Activated T-helper 17 cell treated with anti-CD3 and anti-CD28 coated beads, Interleukin-2, amount 50 U/mL, for 72 hours (primary cell): ENCODE measurements around the gene KIAA1958. TPM values are rescaled to one million over a fixed set of nuclear protein-coding genes. Genes with fewer than 3 reads are reported as not detected.
"Not testable (repeated sequence)": the region's sequence is repeated elsewhere in the genome, so short reads cannot be mapped to it uniquely, and the experiment has no call there.

Experiments used
- ATAC-seq: fragments of 150-1000 bp; cut with Tn5 transposase; replicated peaks from 2 replicates; pipeline ENCODE4 v1.10.0; 2021; ENCODE audit warnings: mild to moderate bottlenecking, moderate library complexity
- H3K27ac Mint-ChIP-seq: one replicate; pipeline ENCODE4 v1.8.0; 2022; ENCODE audit warnings: mixed read lengths
- H3K27me3 Mint-ChIP-seq: one replicate; pipeline ENCODE4 v1.8.0; 2022; ENCODE audit warnings: mixed read lengths
- H3K36me3 Mint-ChIP-seq: one replicate; pipeline ENCODE4 v1.8.0; 2022; ENCODE audit warnings: low read depth, mild to moderate bottlenecking, mixed read lengths
- H3K4me1 Mint-ChIP-seq: one replicate; pipeline ENCODE4 v1.8.0; 2022; ENCODE audit warnings: mixed read lengths
- H3K4me3 Mint-ChIP-seq: one replicate; pipeline ENCODE4 v1.8.0; 2022; ENCODE audit warnings: mild to moderate bottlenecking, mixed read lengths
- H3K9me3 Mint-ChIP-seq: one replicate; pipeline ENCODE4 v1.8.0; 2022; ENCODE audit warnings: mixed read lengths
- total RNA-seq, 2 donors: library from RNA; stranded (reverse); gene quantifications; one replicate each; pipeline ENCODE4 v1.2.3, GENCODE V29; 2022

The KIAA1958 gene
- total RNA-seq, 2 donors from 2014 or later, result 10.0 to 12.5 TPM

DNA sequence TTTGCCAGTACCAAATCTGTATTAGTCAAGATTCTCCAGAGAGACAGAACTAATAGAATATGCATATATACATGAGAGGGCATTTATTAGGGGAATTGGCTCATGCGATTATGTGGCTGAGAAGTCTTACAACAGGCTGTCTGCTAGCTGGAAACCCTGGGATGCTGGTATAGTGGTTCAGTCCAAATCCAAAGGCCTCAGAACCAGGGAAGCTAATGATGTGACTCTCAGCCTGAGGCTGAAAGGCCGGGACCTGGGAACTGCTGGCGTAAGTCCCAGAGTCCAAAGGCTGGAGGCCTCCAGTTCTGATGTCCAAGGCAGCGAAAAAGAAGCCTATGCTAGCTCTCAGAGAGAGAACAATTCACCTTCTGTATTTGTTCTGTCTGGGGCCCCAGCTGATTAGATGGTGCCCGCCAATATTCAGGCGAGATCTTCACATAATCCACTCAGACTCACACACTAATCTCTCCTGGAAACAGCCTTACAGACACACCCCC lies 84.1 kb downstream of the KIAA1958 start:
- Mint-ChIP-seq H3K27ac (no peak overlapping the region), H3K9me3 (no peaks in the 10 kb centered on the region), H3K36me3 (peaks cover 11% of the 10 kb centered on the region), H3K4me1 (peaks cover 5% of the 10 kb centered on the region), H3K4me3 (no peak overlapping the region), H3K27me3 (no peaks in the 10 kb centered on the region)
- ATAC-seq, result no peak

DNA sequence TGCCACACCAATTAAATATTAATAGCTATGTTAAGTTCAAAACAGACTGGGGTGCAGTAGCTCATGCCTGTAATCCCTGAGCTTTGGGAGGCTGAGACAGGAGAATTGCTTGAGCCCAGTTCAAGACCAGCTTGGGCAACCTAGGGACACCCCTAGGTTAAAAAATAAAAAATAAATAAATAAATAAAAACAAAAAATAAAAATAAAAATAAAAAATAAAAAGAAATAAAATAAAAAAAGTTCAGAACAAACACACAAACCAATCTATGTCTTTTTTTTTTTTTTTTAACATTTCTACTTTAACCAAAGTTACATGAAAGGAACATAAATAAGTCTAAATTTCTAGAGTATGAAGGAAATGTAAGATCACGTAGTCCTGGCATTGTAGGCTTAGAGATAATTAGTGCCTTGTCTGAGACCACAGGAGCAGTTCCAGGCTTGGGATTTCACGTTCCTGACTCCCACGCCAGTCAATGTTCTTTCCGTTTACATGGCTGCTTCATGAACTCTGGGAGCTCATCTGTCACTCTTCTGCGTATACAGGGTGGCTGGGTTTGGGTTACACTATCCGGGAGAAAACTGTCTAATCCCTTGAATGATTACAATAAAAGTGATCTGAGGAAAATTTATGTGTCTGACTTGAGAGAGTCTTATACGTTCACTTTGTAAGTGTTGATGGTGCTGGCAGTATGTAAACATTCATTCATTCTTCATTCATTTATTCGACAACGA lies 85.2 kb downstream of the KIAA1958 start:
- H3K4me1 Mint-ChIP-seq, result peaks cover 5% of the 10 kb centered on the region
- H3K9me3 Mint-ChIP-seq, result no peaks in the 10 kb centered on the region
- peaks cover 11% of the 10 kb centered on the region for H3K36me3 Mint-ChIP-seq
- H3K27ac Mint-ChIP-seq, result no peak overlapping the region
- H3K27me3 Mint-ChIP-seq, result no peaks in the 10 kb centered on the region
- ATAC-seq, result no peak
- H3K4me3 Mint-ChIP-seq, result no peak overlapping the region

- Mint-ChIP-seq H3K9me3 (no peaks in the 10 kb centered on the region), H3K27me3 (no peaks in the 10 kb centered on the region), H3K27ac (no peak overlapping the region), H3K4me1 (peaks cover 5% of the 10 kb centered on the region), H3K36me3 (peaks cover 11% of the 10 kb centered on the region), H3K4me3 (no peak overlapping the region)
- no peak for ATAC-seq
Measured at GRCh38 chr9:112572416-112572815, 85.8 kb downstream of the KIAA1958 start.

GRCh38 chr9:112574008-112574407 lies 87.4 kb downstream of the KIAA1958 start:
- H3K36me3 Mint-ChIP-seq, result peaks cover 11% of the 10 kb centered on the region
- peaks cover 5% of the 10 kb centered on the region for H3K4me1 Mint-ChIP-seq
- H3K9me3 Mint-ChIP-seq, result no peaks in the 10 kb centered on the region
- no peak for ATAC-seq
- no peaks in the 10 kb centered on the region for H3K27me3 Mint-ChIP-seq
- no peak overlapping the region for H3K27ac Mint-ChIP-seq
- H3K4me3 Mint-ChIP-seq, result no peak overlapping the region

- no peaks in the 10 kb centered on the region for H3K27me3 Mint-ChIP-seq
- ATAC-seq, result no peak
- peaks cover 11% of the 10 kb centered on the region for H3K36me3 Mint-ChIP-seq
- peaks cover 5% of the 10 kb centered on the region for H3K4me1 Mint-ChIP-seq
- H3K27ac Mint-ChIP-seq, result no peak overlapping the region
- no peaks in the 10 kb centered on the region for H3K9me3 Mint-ChIP-seq
- no peak overlapping the region for H3K4me3 Mint-ChIP-seq
Measured at GRCh38 chr9:112575107-112575506, 88.5 kb downstream of the KIAA1958 start.

DNA sequence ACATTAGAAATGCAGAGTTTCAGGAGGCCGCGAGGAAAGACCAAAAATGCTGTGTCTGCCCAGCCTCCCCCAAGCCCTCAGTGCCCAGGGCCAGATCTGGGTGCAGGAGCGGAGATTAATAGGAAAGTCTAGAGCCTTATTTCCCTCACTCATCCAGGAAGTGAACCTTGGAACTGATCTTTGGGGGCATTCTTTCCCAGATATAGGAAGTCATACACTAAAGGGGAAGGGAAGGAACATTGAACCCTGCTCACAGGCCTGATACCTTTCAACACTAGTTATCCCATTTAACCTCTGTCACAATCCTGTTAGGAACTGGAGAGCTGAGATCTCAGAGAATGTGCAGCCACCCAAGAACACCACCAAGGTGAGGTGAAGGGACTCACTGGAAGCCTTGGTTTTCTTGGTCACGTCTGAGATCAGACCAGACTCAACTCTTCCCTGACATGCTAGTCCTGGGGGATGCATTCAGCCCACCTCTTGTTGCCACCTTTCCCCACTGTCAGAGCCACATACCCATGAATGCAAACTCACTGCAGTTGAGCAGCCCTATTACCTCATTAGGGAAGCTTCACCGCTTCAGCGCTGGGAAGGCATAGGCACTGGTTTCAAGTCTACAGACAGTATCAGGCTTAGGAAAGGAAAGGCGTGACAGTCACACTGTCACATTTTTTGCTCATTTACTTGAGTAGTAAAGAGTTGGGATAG lies 95.0 kb downstream of the KIAA1958 start:
- H3K27ac Mint-ChIP-seq, result no peak overlapping the region
- no peak for ATAC-seq
- no peak overlapping the region for H3K4me3 Mint-ChIP-seq
- H3K27me3 Mint-ChIP-seq, result no peaks in the 10 kb centered on the region
- H3K4me1 Mint-ChIP-seq, result no peaks in the 10 kb centered on the region
- no peaks in the 10 kb centered on the region for H3K9me3 Mint-ChIP-seq
- no peaks in the 10 kb centered on the region for H3K36me3 Mint-ChIP-seq

DNA sequence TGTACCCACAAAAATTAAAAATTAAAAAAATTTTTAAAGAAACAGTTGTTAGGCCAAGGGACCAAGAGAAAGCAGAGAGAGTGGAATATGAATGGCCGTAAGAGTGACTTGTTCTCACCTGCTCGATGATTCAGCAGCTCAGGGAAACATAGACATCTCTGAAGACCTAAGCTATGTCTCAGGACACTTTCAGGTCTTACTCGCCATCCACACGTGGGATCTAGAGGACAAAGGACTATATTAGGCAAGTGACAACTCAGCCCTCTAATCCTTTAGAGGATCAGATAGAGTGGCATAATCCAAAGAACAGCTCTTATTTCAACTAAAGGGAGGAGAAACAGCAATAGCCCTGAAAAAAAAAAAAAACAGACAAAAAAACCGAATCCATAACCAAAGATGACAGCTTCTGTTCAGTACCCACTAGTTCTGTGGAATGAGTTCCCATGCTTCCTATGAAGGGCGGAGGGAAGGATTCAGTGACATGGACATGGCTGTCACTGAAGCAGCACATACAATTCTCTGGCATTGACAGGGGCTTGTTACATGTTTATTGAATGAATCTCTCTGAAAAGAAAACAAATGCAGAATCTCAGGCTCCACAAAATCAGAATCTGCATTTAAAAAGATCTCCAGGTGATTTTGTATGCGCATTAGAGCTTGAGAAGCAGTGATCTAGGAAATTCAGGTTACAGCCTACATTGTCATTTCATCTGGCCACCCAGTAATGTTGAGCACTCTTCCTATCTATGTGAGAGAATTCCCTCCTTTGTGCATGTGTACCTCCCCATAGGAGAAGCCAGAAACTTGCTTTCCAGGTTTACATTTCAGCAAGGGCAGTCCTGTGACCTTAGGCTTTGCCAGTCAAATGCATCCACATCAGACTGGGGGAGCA lies 96.0 kb downstream of the KIAA1958 start:
- ATAC-seq, result no peak
- Mint-ChIP-seq H3K4me3 (no peak overlapping the region), H3K36me3 (no peaks in the 10 kb centered on the region), H3K4me1 (no peaks in the 10 kb centered on the region), H3K9me3 (no peaks in the 10 kb centered on the region), H3K27me3 (no peaks in the 10 kb centered on the region), H3K27ac (no peak overlapping the region)

- no peak for ATAC-seq
- Mint-ChIP-seq H3K27ac (no peak overlapping the region), H3K4me3 (no peak overlapping the region), H3K36me3 (no peaks in the 10 kb centered on the region), H3K27me3 (no peaks in the 10 kb centered on the region), H3K4me1 (no peaks in the 10 kb centered on the region), H3K9me3 (no peaks in the 10 kb centered on the region)
Measured at GRCh38 chr9:112586599-112587155, 100.0 kb downstream of the KIAA1958 start.

DNA sequence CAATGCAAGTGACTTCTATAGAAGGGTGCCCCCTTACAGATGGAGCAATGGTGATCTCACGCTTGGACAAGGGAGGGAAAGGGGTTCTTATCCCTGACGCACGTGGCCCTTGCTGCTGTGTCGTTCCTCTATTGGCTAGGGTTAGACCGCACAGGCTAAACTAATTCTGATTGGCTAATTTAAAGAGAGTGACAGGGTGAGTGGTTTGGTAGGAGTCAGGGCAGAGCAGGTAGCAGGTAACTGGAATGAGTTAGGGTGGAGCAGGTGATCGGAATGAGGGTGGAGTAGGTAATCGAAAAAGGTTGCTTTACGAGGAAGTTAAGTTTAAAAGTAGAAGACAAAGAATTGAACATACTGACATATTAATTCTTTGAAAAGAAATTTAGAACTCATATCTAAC lies 105.2 kb downstream of the KIAA1958 start:
- not testable (repeated sequence) for H3K27ac Mint-ChIP-seq, H3K9me3 Mint-ChIP-seq, ATAC-seq, H3K4me1 Mint-ChIP-seq, H3K36me3 Mint-ChIP-seq, H3K4me3 Mint-ChIP-seq, H3K27me3 Mint-ChIP-seq

DNA sequence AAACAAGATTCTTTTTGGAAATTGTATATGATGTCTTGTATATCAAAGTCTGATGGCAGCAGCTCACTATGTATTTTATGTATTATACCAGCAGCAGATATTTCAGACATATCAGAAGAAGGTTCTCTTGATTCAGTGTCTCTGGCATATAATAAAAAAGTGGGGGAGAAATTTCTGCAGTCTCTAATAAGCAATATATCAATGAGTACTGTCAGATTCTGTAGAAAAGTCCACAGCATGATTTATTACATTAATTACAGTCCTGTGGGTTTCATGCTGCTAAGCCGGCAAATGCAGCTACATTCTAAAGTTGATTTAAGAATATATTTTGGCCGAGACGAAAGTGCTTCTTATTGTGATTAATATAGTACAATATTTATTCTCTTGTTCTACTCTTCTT lies 113.1 kb downstream of the KIAA1958 start:
- Mint-ChIP-seq H3K4me3 (no peak overlapping the region), H3K4me1 (no peaks in the 10 kb centered on the region), H3K36me3 (no peaks in the 10 kb centered on the region), H3K27me3 (no peaks in the 10 kb centered on the region), H3K9me3 (no peaks in the 10 kb centered on the region), H3K27ac (no peak overlapping the region)
- no peak for ATAC-seq

DNA sequence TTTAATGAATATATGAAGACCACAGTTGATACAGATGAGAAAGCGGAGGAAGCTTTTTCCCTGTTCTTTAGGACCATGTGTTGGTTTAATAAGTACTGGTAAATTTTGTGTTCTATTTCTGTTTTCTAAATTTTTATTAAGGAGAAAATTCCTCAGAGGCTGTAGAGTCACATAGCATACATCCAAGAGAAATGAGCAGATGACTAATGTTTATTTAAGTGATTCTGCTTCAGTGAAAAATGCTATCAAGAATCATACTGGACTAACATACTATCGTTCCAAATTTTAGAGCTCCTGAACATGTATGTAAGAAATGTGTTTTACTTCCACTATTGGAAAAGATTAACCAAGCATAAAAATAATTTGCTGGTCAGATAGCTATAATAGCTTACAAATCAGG lies 115.0 kb downstream of the KIAA1958 start:
- no peak overlapping the region for H3K27ac Mint-ChIP-seq
- no peak overlapping the region for H3K4me3 Mint-ChIP-seq
- no peak for ATAC-seq
- H3K27me3 Mint-ChIP-seq, result no peaks in the 10 kb centered on the region
- H3K4me1 Mint-ChIP-seq, result no peaks in the 10 kb centered on the region
- no peaks in the 10 kb centered on the region for H3K36me3 Mint-ChIP-seq
- no peaks in the 10 kb centered on the region for H3K9me3 Mint-ChIP-seq

GRCh38 chr9:112604790-112605189 lies 118.2 kb downstream of the KIAA1958 start:
- ATAC-seq, result no peak
- Mint-ChIP-seq H3K4me3 (no peak overlapping the region), H3K27me3 (no peaks in the 10 kb centered on the region), H3K4me1 (no peaks in the 10 kb centered on the region), H3K9me3 (no peaks in the 10 kb centered on the region), H3K27ac (no peak overlapping the region), H3K36me3 (no peaks in the 10 kb centered on the region)

DNA sequence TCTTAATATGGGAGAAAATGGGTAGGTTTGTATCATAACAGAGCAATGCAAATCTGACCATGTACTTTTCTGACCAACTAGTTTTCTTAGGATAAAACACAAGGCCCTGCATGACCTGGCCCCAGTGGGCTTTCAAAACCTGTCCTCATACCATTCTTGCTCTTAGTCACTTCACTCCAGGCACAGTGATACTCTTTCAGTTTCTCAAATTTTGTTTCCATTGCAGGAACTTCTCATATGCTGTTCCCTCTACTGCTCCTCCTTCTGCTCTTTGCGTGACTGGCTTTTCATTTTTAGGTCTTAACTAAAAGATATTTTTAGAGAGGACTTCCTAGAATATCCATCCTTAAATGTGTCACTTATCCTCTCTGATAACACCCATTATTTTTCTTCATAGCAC lies 118.9 kb downstream of the KIAA1958 start:
- Mint-ChIP-seq H3K27me3 (no peaks in the 10 kb centered on the region), H3K4me1 (no peaks in the 10 kb centered on the region), H3K9me3 (no peaks in the 10 kb centered on the region), H3K4me3 (peak overlapping the region; percentile 2), H3K27ac (peak overlapping the region; percentile 12), H3K36me3 (no peaks in the 10 kb centered on the region)
- ATAC-seq, result peak; percentile 92

DNA sequence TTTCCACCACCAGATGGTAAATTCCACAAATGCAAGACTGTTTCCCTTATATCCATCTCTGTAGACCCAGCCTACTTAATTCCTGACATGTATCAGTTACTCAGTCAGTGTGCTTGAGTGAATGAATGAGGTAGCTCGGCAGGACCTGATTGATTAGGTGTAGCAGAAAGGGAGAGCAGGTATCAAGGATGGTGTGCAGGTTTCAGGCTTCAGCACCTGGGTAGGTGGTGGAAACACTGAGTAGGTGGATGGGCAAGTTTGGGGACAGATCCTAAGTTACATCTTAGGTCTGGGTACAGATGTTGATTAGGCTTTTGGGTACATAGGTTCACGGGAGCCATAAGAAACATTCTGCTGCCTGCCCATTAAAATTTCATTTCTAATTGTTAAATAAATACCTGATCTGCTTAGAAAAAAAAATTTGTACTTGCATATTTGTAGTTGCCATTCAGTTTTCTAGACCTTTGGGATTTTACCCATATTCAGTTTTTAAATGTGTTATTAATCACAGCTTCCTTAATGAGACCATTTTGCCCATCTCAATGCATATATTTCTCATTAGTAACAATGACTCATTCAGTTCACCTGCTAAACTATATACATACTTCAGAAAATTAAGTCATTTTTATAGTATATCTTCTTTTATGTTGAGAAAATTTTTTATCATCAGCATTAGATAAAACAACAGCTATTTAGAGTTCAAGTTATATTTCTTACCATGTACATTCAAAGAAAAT lies 119.5 kb downstream of the KIAA1958 start:
- Mint-ChIP-seq H3K9me3 (no peaks in the 10 kb centered on the region), H3K27ac (peak overlapping the region; percentile 12), H3K27me3 (no peaks in the 10 kb centered on the region), H3K4me1 (no peaks in the 10 kb centered on the region), H3K4me3 (peak overlapping the region; percentile 2), H3K36me3 (no peaks in the 10 kb centered on the region)
- peak; percentile 47 for ATAC-seq
